Measurements from ENCODE around the gene KIF18B. TPM values are rescaled to one million over a fixed set of nuclear protein-coding genes. Genes with fewer than 3 reads are reported as not detected.
A peak's percentile ranks its signal among the peaks of the same experiment; 100 is the strongest.

The KIF18B gene
- total RNA-seq, 4 donors from 2014 or later, result 0.82 to 7.6 (median 3.7) TPM

DNA sequence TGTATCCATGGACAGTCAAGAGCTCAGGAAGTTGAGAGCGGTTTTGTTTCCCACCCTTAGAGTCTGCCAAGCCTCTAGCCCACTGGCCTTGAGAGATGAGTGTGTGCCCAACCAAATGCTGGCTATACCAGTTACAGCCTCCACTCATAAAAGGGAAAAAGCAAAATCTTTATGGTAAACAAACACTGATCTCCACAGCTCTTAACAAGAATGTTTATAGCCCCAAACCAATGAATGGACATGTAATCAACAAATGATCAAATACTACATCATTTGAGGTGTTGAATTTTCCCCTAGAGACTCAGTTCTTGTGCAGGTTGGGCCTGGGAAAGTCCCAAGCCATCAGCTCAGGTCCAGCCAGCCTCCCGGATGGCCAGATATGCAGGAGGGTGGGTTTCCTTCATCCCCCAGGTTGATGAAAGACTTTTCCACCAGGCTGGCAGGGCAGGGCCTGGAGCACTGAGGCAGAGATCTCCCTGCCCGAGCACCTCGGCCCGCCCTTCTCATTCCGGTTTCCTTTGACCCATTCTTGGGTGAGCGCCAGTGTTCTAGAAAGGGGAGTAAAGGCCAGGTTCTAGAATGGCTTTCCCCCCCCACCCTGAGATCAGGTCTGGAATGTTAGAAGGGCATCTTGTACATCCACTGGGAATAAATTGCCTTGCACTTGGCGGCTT is 44.4 kb downstream of the KIF18B start:
- in situ Hi-C loops (cut with MboI; ENCODE audit: low pct_ligation_motif_present in 1 of 4, low pct_unique_long_range_greater_than_20kb in 1 of 4, low sequenced_read_pairs in 3 of 4) (no loop called here), intact Hi-C loops (cut with DNase I; ENCODE audit: low total_unique reads) (no loop called here)
- Histone ChIP-seq H3K4me1 (peaks cover 12 to 28% (median 24%) of the 10 kb centered on the region in 4 donors), H3K36me3 (no peaks in the 10 kb centered on the region), H3K27ac (no peak overlapping the region), H3K4me3 (no peak overlapping the region), H3K27me3 (no peaks in the 10 kb centered on the region), H3K9me3 (no peaks in the 10 kb centered on the region)
- TF ChIP-seq POLR2A (IDR thresholded peaks at IDR 0.05), result no peak
- TF ChIP-seq EP300 (IDR thresholded peaks at IDR 0.05; ENCODE audit: low read depth), result no peak
- TF ChIP-seq, protein P1, sequence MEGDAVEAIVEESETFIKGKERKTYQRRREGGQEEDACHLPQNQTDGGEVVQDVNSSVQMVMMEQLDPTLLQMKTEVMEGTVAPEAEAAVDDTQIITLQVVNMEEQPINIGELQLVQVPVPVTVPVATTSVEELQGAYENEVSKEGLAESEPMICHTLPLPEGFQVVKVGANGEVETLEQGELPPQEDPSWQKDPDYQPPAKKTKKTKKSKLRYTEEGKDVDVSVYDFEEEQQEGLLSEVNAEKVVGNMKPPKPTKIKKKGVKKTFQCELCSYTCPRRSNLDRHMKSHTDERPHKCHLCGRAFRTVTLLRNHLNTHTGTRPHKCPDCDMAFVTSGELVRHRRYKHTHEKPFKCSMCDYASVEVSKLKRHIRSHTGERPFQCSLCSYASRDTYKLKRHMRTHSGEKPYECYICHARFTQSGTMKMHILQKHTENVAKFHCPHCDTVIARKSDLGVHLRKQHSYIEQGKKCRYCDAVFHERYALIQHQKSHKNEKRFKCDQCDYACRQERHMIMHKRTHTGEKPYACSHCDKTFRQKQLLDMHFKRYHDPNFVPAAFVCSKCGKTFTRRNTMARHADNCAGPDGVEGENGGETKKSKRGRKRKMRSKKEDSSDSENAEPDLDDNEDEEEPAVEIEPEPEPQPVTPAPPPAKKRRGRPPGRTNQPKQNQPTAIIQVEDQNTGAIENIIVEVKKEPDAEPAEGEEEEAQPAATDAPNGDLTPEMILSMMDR (IDR thresholded peaks at IDR 0.05), result no peak
- no peak for TF ChIP-seq POLR2AphosphoS5 (IDR thresholded peaks at IDR 0.05)
- 74 to 83% methylated on average over 1 to 8 of the region's 8 CpGs for WGBS, 2 donors (ENCODE audit: low coverage in 1 of 2)
- DNase-seq, result no peak

DNA sequence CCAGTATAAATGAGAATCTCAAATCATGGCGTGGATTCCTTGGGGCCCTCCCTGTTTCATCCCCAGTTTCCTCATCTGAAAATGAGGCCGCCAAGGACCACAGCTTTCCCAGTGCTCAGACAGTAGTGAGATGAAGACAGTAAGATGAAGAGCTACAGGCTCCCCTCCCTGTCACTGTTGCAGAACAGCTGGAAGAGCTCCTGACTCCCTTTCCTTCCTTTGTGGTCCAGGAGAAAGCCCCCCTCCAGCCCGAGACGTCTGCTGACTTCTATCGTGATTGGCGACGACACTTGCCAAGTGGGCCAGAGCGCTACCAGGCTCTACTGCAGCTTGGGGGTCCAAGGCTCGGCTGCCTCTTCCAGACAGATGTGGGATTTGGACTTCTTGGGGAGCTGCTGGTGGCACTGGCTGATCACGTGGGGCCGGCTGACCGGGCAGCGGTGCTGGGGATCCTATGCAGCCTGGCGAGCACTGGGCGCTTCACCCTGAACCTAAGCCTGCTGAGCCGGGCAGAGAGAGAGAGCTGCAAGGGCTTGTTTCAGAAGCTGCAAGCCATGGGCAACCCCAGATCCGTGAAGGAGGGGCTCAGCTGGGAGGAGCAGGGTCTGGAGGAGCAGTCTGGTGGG is 45.3 kb downstream of the KIF18B start:
- DNase-seq, result no peak
- H3K36me3 ChIP-seq, result no peaks in the 10 kb centered on the region
- 91% methylated on average over 14 of the region's 17 CpGs; no CpG with 5 or more reads in 1 of the 2 donors for WGBS, 2 donors (ENCODE audit: low coverage in 1 of 2)
- peaks cover 15 to 37% (median 30%) of the 10 kb centered on the region in 4 donors for H3K4me1 ChIP-seq
- H3K9me3 ChIP-seq, result no peaks in the 10 kb centered on the region
- H3K27me3 ChIP-seq, result no peaks in the 10 kb centered on the region
- H3K27ac ChIP-seq, result no peak overlapping the region
- intact Hi-C loops (cut with DNase I; ENCODE audit: low total_unique reads), result no loop called here
- in situ Hi-C loops (cut with MboI; ENCODE audit: low pct_ligation_motif_present in 1 of 4, low pct_unique_long_range_greater_than_20kb in 1 of 4, low sequenced_read_pairs in 3 of 4), result no loop called here
- TF ChIP-seq POLR2A (IDR thresholded peaks at IDR 0.05) (no peak), EP300 (IDR thresholded peaks at IDR 0.05; ENCODE audit: low read depth) (no peak), POLR2AphosphoS5 (IDR thresholded peaks at IDR 0.05) (no peak)
- TF ChIP-seq, protein P1 (IDR thresholded peaks at IDR 0.05), result no peak
- no peak overlapping the region for H3K4me3 ChIP-seq

DNA sequence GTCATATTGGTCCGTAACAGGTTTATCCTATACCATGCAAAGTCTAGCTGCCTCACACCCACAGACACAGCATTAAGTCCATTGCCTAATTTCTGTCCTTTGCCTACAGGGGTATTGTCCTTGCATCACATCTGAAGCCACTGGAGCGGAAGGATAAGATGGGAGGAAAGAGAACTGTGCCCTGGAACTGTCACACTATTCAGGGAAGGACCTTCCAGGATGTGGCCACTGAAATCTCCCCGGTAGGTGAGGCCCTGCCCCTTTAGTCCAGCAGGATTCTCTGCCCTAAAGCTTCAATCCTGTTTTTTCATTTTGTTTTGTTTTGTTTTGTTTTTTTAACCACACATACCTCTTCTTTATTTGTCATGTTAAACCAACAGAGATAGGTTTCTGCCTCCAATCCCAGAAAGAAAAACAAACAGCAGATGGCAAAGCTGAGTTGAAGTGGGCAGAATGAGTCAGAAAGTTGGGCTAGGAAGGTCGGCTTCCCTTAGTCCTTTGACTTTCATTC is 46.1 kb downstream of the KIF18B start:
- in situ Hi-C loops (cut with MboI; ENCODE audit: low pct_ligation_motif_present in 1 of 4, low pct_unique_long_range_greater_than_20kb in 1 of 4, low sequenced_read_pairs in 3 of 4) (no loop called here), intact Hi-C loops (cut with DNase I; ENCODE audit: low total_unique reads) (no loop called here)
- Histone ChIP-seq H3K4me1 (peaks cover 15 to 37% (median 31%) of the 10 kb centered on the region in 4 donors), H3K36me3 (no peaks in the 10 kb centered on the region), H3K27ac (peak overlapping the region in 1 of 4 donors; percentile 23), H3K4me3 (no peak overlapping the region), H3K9me3 (no peaks in the 10 kb centered on the region), H3K27me3 (no peaks in the 10 kb centered on the region)
- DNase-seq, result no peak
- TF ChIP-seq, protein P1 (IDR thresholded peaks at IDR 0.05), result no peak
- TF ChIP-seq POLR2A (IDR thresholded peaks at IDR 0.05) (no peak), EP300 (IDR thresholded peaks at IDR 0.05; ENCODE audit: low read depth) (no peak), POLR2AphosphoS5 (IDR thresholded peaks at IDR 0.05) (no peak)
- WGBS, 2 donors (ENCODE audit: low coverage in 1 of 2), result 56 to 78% methylated on average over 2 to 4 of the region's 4 CpGs

DNA sequence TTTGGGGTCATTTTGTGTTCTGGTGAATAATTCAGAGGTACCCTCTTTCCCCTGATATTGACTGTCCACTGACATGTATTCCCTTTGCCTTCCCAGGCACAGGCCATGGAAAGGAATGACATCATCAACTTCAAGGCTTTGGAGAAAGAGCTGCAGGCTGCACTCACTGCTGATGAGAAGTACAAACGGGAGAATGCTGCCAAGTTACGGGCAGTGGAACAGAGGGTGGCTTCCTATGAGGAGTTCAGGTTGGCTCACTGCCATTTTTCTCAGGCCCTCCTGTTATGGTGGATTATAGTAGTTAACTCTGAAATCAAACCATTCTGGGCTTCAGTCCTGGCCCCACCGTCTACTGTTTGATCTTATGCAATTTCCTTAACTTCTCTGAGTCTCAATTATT is 46.7 kb downstream of the KIF18B start:
- H3K36me3 ChIP-seq, result no peaks in the 10 kb centered on the region
- TF ChIP-seq POLR2A (IDR thresholded peaks at IDR 0.05) (no peak), POLR2AphosphoS5 (IDR thresholded peaks at IDR 0.05) (no peak), EP300 (IDR thresholded peaks at IDR 0.05; ENCODE audit: low read depth) (no peak)
- TF ChIP-seq, protein P1 (IDR thresholded peaks at IDR 0.05), result no peak
- intact Hi-C loops (cut with DNase I; ENCODE audit: low total_unique reads), result no loop called here
- WGBS, 2 donors (ENCODE audit: low coverage in 1 of 2), result 37 to 71% methylated on average over 1 to 3 of the region's 3 CpGs
- H3K9me3 ChIP-seq, result no peaks in the 10 kb centered on the region
- H3K27me3 ChIP-seq, result no peaks in the 10 kb centered on the region
- peaks cover 13 to 33% (median 29%) of the 10 kb centered on the region in 4 donors for H3K4me1 ChIP-seq
- no peak overlapping the region for H3K4me3 ChIP-seq
- in situ Hi-C loops (cut with MboI; ENCODE audit: low pct_ligation_motif_present in 1 of 4, low pct_unique_long_range_greater_than_20kb in 1 of 4, low sequenced_read_pairs in 3 of 4), result no loop called here
- peak overlapping the region in 2 of 4 donors; percentile 23 to 92 for H3K27ac ChIP-seq
- no peak for DNase-seq
